ENCODE data around the gene DDR1. TPM values are rescaled to one million over a fixed set of nuclear protein-coding genes. Genes with fewer than 3 reads are reported as not detected.

The DDR1 gene
- total RNA-seq, 6 experiments from 2014 or later, result 3.2 to 9.9 (median 5.0) TPM

GRCh38 chr6:30882204-30882758, 2.0 kb upstream of the DDR1 start:
- intact Hi-C loops (cut with DNase I), result loop anchor here in 1 of 2 donors (10.0 kb wide), 1 partner anchor 57 kb away; no protein-coding TSS in a partner anchor
- no peak for TF ChIP-seq POLR2A (IDR thresholded peaks at IDR 0.05)
- Histone ChIP-seq H3K27me3 (no peaks in the 10 kb centered on the region), H3K36me3 (no peaks in the 10 kb centered on the region), H3K27ac (no peak overlapping the region), H3K4me3 (no peak overlapping the region), H3K4me1 (peaks cover 0 to 3% (median 0%) of the 10 kb centered on the region in 4 donors), H3K9me3 (no peaks in the 10 kb centered on the region)
- ATAC-seq (no peak), DNase-seq (peak in 1 of 3 donors; percentile 42)
- WGBS (ENCODE audit: insufficient coverage, low coverage, low lambda C conversion rate, missing lambda C conversion rate), result 50% methylated on average over 1 of the region's 8 CpGs

GRCh38 chr6:30882759-30883684, 1.3 kb upstream of the DDR1 start:
- ATAC-seq (no peak), DNase-seq (peak in 1 of 3 donors; percentile 48)
- Histone ChIP-seq H3K4me3 (no peak overlapping the region), H3K27me3 (no peaks in the 10 kb centered on the region), H3K36me3 (no peaks in the 10 kb centered on the region), H3K4me1 (peaks cover 0 to under 1% (median 0%) of the 10 kb centered on the region in 4 donors), H3K9me3 (no peaks in the 10 kb centered on the region), H3K27ac (peak overlapping the region in 1 of 3 donors; percentile 0)
- 65% methylated on average over 6 of the region's 15 CpGs for WGBS (ENCODE audit: insufficient coverage, low coverage, low lambda C conversion rate, missing lambda C conversion rate)
- intact Hi-C loops (cut with DNase I), result loop anchor here in 1 of 2 donors (10.0 kb wide), 1 partner anchor 58 kb away; no protein-coding TSS in a partner anchor
- TF ChIP-seq POLR2A (IDR thresholded peaks at IDR 0.05), result no peak
- TF ChIP-seq CTCF (IDR thresholded peaks at IDR 0.05), result no peak

GRCh38 chr6:30884521-30885480, 482 bp downstream of the DDR1 start:
- H3K27me3 ChIP-seq, result no peaks in the 10 kb centered on the region
- TF ChIP-seq POLR2A (IDR thresholded peaks at IDR 0.05) (no peak), CTCF (IDR thresholded peaks at IDR 0.05) (no peak)
- 25% methylated on average over 12 of the region's 59 CpGs for WGBS (ENCODE audit: insufficient coverage, low coverage, low lambda C conversion rate, missing lambda C conversion rate)
- no peaks in the 10 kb centered on the region for H3K36me3 ChIP-seq
- H3K9me3 ChIP-seq, result no peaks in the 10 kb centered on the region
- H3K4me1 ChIP-seq, result no peaks in the 10 kb centered on the region
- intact Hi-C loops (cut with DNase I), result loop anchor here in 1 of 2 donors (10.0 kb wide), 1 partner anchor 60 kb away; no protein-coding TSS in a partner anchor
- DNase-seq (peak in 1 of 3 donors; percentile 49), ATAC-seq (peak; percentile 4 to 28 (median 16))
- H3K4me3 ChIP-seq, result peak overlapping the region; percentile 55 to 68 (median 61)
- H3K27ac ChIP-seq, result no peak overlapping the region

- no peak overlapping the region for H3K27ac ChIP-seq
- no peaks in the 10 kb centered on the region for H3K4me1 ChIP-seq
- H3K36me3 ChIP-seq, result no peaks in the 10 kb centered on the region
- ATAC-seq, result peak in 2 of 4 donors; percentile 6 to 13
- 40% methylated on average over 5 of the region's 7 CpGs for WGBS (ENCODE audit: insufficient coverage, low coverage, low lambda C conversion rate, missing lambda C conversion rate)
- intact Hi-C loops (cut with DNase I), result loop anchor here in 1 of 2 donors (10.0 kb wide), 1 partner anchor 61 kb away; no protein-coding TSS in a partner anchor
- H3K4me3 ChIP-seq, result peak overlapping the region in 1 of 3 donors; percentile 68
- TF ChIP-seq POLR2A (IDR thresholded peaks at IDR 0.05) (no peak), CTCF (IDR thresholded peaks at IDR 0.05) (no peak)
- peak in 1 of 3 donors; percentile 45 for DNase-seq
- no peaks in the 10 kb centered on the region for H3K27me3 ChIP-seq
- no peaks in the 10 kb centered on the region for H3K9me3 ChIP-seq
Observed at GRCh38 chr6:30885481-30885998, 1.2 kb downstream of the DDR1 start.
